HG02885 (cell line): ENCODE results near the gene NADK2.
"Not testable (repeated sequence)": the region's sequence is repeated elsewhere in the genome, so short reads cannot be mapped to it uniquely, and the experiment has no call there.

Source experiments
- ATAC-seq: cut with Tn5 transposase; IDR thresholded peaks from one replicate; pipeline ENCODE4 v1.9.1; 2021; ENCODE audit warnings: mild to moderate bottlenecking; ENCODE audit not compliant: unreplicated experiment, poor library complexity

NADK2 gene

GRCh38 chr5:36215910-36216309 lies 25.8 kb downstream of the NADK2 start:
- no peak for ATAC-seq

DNA sequence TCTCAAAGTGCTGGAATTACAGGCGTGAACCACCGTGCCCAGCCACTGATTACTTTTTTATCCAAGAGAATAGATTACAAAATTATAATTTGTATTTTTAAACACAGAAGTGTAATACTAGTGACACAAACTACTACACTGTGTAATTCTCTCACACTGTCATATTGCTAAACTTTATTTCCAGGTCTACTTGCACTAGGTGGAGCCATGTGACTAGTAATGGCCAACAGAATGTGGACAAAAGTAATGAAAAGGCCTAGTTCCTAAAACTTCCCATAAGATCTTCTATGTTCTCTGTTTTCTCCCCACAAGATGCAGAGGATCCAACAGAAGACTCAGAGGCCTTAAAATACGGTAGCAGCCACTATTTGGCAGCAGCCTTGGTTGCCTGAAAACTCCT lies 27.3 kb downstream of the NADK2 start:
- peak; percentile 48 for ATAC-seq

DNA sequence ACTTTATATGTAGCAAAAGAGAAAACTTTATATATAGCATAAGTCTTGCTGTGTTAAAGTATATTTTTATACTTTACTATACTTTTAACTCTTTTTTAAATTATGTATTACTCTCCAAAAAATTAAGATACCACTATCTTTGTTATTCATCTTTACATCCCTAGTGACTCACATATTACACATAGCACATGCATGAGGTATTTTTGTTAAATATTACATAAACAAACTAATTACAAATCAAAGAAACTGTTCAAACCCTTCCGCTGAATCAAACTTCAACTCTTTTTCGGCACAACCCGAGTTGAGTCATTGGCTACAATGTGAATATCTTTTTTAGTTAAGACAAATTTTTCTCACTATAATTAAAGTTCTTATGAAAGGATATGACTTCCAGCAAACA lies 32.1 kb downstream of the NADK2 start:
- no peak for ATAC-seq

DNA sequence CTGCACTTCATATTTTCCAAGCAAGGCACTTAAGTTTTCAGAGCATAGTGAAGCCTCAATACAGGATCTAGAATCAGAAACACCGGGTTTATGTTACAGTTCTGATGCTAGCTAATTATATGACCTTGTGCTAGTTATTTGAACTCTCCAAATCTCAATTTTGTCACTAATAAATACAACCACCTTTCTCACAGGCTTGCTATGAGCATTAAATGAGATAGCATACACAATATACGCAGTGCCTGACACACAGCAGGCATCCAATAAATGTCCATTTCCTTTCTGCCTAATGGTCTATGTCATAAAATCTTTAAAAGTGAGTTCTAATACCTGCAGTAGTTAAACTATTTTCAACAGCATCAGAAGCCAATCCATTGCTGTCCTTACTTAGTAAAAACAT lies 32.9 kb downstream of the NADK2 start:
- no peak for ATAC-seq

DNA sequence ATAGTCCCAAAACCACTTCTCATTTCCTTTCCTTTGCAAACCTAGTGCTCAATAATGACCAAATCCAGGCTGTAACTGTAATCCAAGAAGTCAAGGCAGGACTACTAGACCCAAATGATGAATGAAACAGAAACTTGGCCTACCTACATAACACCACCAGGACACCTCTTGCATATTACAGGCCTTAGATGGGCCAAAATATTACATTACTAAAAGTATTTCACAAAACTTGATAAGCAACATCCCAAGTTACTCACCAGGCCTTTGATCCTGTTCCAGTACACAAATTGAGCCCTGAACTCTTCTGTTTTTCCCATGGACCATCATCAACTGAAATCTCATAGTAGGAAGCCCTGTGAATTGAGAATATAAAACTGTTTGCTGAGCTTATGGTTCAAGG lies 34.8 kb downstream of the NADK2 start:
- ATAC-seq: no peak

GRCh38 chr5:36205329-36205728 lies 36.4 kb downstream of the NADK2 start:
- no peak for ATAC-seq

DNA sequence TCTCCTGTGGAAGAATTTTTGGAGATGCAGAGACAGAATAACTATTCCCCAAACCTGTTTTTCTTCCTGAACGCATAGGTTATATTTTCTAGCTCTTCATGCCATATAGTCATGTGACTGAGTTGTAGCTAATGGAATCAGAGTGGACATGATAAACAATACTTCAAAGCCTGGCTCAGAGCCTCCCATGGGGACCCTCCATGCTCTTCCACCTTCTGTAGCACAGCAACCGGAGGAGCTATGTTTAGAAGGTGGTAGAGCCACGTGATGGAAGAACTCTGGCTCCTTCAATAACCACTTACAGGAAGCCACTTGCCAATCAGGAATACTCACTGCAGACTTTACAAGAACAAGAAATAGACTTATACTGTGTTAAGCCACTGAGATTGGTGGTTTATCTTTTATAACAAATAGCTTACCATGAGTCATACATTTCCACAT lies 39.2 kb downstream of the NADK2 start:
- no peak for ATAC-seq

DNA sequence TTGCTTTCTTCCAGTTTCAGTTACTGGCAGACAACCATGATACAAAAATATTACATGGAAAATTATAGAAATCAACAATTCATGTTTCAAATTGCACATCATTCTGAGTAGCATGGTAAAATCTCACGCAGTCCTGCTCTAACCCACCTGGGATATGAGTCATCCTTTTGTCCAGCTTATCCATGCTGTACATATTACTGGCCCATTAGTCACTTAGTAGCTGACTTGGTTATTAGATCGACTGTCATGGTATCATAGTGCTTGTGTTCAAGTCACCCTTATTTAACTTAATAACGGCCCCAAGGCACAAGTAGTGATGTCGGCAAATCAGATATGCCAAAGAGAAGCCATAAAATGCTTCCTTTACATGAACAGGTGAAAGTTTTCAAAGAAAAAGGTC lies 41.2 kb downstream of the NADK2 start:
- no peak for ATAC-seq

- ATAC-seq: no peak
Measured at GRCh38 chr5:36199620-36200019, 42.1 kb downstream of the NADK2 start.

- ATAC-seq: not testable (repeated sequence)
Measured at GRCh38 chr5:36198783-36199182, 42.9 kb downstream of the NADK2 start.

GRCh38 chr5:36198281-36198680 lies 43.4 kb downstream of the NADK2 start:
- no peak for ATAC-seq

DNA sequence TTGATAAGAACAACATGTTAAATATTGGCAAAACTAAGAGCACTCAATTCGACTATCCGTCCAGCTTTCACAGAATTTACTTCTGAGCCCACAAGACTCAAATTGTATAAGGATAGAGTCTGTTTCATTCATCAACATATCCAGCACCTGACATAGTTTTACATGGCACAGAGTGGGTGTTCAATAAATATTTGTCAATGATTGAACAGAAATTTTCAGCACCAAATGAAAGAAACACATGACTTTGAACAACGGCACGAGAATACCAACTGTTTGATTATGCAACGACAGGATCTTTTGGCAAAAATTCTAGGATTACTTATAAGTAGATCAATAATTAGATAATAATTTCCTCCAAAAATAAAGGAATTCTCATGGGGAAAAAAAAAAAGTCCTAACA lies 48.0 kb downstream of the NADK2 start:
- ATAC-seq: no peak

DNA sequence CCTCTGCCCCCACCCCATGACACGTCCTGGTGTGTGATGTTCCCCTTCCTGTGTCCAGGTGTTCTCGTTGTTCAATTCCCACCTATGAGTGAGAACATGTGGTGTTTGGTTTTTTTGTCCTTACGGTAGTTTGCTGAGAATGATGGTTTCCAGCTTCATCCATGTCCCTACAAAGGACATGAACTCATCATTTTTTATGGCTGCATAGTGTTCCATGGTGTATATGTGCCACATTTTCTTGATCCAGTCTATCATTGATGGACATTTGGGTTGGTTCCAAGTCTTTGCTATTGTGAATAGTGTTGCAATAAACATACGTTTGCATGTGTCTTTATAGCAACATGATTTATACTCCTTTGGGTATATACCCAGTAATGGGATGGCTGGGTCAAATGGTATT lies 57.3 kb downstream of the NADK2 start:
- not testable (repeated sequence) for ATAC-seq

GRCh38 chr5:36181774-36182173 lies 60.0 kb downstream of the NADK2 start:
- ATAC-seq: no peak

DNA sequence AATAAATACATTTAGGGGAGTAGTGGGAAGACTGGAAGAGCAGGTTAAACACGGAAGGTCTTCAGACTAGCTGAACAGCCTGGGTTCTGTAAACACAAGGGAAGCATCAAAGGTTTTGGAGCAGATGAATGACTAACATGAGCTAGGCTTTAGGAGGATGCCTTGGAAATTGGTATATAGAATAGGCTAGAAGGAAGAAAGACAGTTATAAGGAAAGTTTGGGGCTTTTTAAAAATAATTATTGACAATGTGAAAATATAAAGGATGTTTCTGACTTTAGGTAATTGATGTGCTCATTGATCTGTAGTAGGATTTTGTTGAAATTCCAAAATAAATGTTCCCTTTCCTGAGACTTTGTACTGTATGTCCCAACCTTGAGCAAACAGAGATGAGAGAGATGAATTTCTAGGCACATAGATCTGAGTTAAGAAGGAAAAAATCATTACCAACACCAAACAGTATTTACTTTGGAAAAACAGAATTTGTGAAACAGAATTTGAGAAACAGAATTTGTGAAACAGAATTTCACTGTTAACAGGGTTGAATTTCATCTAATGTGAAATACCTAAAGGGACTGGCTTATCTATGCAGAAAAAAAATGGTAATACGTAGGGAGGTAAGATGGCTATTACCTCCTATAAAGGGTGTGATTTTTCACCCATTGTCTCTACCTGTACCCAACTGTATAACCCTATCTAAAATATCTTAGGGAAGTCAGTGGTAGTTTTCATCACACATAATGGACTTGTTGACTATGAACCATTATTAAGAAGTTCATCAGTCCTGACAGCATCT lies 61.0 kb downstream of the NADK2 start:
- no peak for ATAC-seq

GRCh38 chr5:36179950-36180349 lies 61.8 kb downstream of the NADK2 start:
- no peak for ATAC-seq

- ATAC-seq: no peak
Measured at GRCh38 chr5:36178524-36178890, 63.2 kb downstream of the NADK2 start.

DNA sequence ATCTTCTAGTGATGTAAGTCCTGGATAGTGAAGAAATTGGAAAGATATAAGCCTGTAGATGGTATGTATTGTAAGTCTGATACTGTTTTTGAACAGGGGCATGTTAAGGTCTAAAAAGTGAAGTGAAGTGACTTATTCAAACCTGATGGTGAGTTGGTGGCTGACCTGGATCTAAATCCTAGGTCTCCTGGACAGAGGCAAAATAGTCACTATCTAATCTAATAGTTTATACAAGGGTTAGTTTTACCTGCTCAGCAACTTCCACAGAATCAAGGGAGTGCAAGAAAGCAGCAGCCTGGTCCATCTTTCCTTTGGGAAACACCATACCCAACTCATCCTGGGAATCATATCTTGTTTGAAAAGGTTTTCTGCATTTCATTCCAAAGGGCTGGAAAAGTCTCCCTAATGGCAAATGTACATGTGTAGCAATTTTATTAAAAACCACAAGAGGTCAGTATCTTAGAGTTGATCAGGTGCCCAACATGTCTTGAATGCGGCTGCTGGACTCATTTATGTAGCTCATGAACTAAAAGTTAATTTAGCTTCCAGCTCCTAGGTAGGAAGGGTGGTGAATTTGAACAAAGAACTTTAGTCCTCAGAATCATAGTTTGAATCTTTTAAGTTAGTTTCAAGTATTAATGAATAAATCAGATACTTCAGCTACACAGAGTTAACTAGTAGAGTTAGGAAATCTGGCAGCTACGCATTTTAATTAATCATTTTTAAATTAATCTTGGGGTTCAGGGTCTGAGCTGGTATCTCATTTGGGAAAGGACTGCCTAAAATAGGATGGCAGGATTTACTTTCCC lies 63.8 kb downstream of the NADK2 start:
- ATAC-seq: peak; percentile 23

DNA sequence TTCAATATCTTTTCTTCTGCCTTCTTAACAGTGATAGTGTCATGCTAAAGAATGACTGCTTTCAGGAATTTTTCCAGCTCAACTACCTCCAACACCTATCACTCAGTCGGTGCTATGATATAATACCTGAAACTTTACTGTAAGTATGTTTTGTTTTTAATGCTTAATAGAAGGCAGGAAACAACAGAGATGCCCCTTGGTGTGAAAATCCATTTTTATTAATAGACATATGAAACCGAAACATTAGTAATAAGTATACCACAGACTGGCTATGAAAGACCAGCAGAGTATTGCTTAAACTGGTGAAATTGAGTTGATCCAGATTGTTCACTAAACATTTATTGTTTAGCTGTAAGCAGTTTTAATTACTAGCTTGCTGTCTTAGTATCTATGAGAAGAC lies 64.6 kb downstream of the NADK2 start:
- peak; percentile 98 for ATAC-seq

DNA sequence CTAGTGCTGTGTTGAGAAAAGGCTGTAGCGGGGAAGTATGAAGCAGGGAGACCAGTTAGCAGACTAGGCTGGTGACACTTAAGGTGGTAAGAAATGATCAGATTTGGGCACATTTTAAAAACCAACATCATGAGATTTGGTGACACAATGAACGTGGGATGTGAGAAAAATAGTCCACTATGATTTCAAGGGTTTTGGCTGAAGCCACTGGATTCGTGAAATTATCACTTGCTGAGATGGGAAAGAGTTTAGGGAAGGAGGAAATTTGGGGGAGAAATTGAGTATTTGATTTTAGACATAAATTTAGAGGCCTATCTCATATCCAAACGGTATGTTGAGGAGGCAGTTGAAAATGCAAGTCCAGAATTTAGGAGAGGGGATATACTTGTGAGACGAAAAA lies 66.7 kb downstream of the NADK2 start:
- no peak for ATAC-seq

GRCh38 chr5:36174119-36174518 lies 67.6 kb downstream of the NADK2 start:
- ATAC-seq: no peak

DNA sequence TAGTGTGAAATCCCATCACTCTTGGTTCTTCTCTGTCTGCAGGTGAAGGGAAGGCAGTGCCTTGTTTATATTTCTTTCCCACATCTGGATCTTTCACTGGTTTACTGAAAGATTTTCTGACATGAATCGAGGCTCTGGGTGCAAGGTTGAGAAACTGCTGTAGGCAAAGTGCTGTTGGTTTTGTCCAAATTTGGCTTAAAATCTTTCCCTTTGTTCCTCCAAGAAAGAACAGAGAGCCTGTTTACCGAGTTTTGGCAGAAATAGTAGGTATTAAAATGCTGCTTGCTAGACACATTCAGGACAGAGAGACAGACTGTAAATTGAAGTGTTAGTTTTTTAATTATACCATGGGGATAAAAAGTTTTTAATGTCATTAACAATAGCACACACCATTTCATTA lies 68.3 kb downstream of the NADK2 start:
- no peak for ATAC-seq
